Panc1 (cell line): ENCODE measurements around the gene SEMA6A. TPM values are rescaled to one million over a fixed set of nuclear protein-coding genes. Genes with fewer than 3 reads are reported as not detected.

Experiments
- ATAC-seq: fragments of 200-7000 bp; cut with Tn5 transposase; 2 replicates; pipeline ENCODE4 v1.9.1; 2020; ENCODE audit warnings: mild to moderate bottlenecking, moderate library complexity
- Bru-seq: library from RNA; stranded (reverse); fragments of 400-500 nt; gene quantifications from one replicate; lab custom pipeline; 2021; lab: Mats Ljungman, UMichigan
- BruChase-seq, 2 experiments: library from RNA; stranded (reverse); fragments of 400-500 nt; gene quantifications; one replicate each; lab custom pipeline; 2021; lab: Mats Ljungman, UMichigan
- BruUV-seq: library from RNA; stranded (reverse); fragments of 400-500 nt; replicated peaks from 2 replicates; lab custom pipeline; 2021; lab: Mats Ljungman, UMichigan
- CTCF ChIA-PET: fragments of 300-600 bp; sonication (Branson Sonifier 250); formaldehyde crosslinking; loops from one replicate; lab custom pipeline; 2022; ENCODE audit warnings: antibody characterized with exemption; lab: Charles Lee
- POLR2A ChIA-PET: fragments of 300-600 bp; sonication (Branson Sonifier 250); formaldehyde crosslinking; loops from one replicate; lab custom pipeline; 2022; ENCODE audit warnings: antibody characterized with exemption; lab: Charles Lee
- DNase-seq: peaks from one replicate; pipeline ENCODE4 v3.0.0-alpha.2; 2010; ENCODE audit warnings: low read depth, low spot score
- H3K27ac ChIP-seq: 2 replicates; pipeline ENCODE4 v1.5.1; 2011; ENCODE audit warnings: mild to moderate bottlenecking, low read length, inconsistent platforms
- H3K27me3 ChIP-seq: fragments of 200-500 bp; sonication (Bioruptor generic); 2 replicates; pipeline ENCODE4 v1.6.0; 2014; ENCODE audit warnings: low read length, inconsistent platforms; ENCODE audit not compliant: control insufficient read depth, insufficient read depth
- H3K36me3 ChIP-seq: fragments of 200-500 bp; sonication (Bioruptor generic); 2 replicates; pipeline ENCODE4 v1.5.1; 2014; ENCODE audit warnings: inconsistent platforms, mild to moderate bottlenecking, low read length, moderate library complexity; ENCODE audit not compliant: control insufficient read depth, insufficient read depth
- H3K4me1 ChIP-seq: 2 replicates; pipeline ENCODE4 v1.5.1; 2011; ENCODE audit warnings: inconsistent platforms, mild to moderate bottlenecking, low read length, moderate library complexity; ENCODE audit not compliant: control insufficient read depth, insufficient read depth
- H3K4me3 ChIP-seq, 2 experiments: 2 replicates each; pipeline ENCODE4 v1.5.1; 2011 to 2012; ENCODE audit warnings: low read depth in 2 of 2, low read length in 2 of 2, mild to moderate bottlenecking in 2 of 2, inconsistent platforms in 1 of 2, moderate library complexity in 1 of 2
- H3K9me3 ChIP-seq: fragments of 200-500 bp; sonication (Bioruptor generic); 2 replicates; pipeline ENCODE4 v1.5.1; 2014; ENCODE audit warnings: low read depth, mild to moderate bottlenecking, inconsistent platforms, low read length, moderate library complexity; ENCODE audit not compliant: control insufficient read depth, insufficient read depth
- CTCF ChIP-seq: fragments of 450-650 bp; IDR thresholded peaks from 2 replicates; pipeline ENCODE4 v1.5.1; 2017; ENCODE audit warnings: mild to moderate bottlenecking
- POLR2AphosphoS5 ChIP-seq: IDR thresholded peaks from 2 replicates; pipeline ENCODE4 v1.6.1; 2012; ENCODE audit warnings: mild to moderate bottlenecking, low read depth, low read length, moderate library complexity
- REST ChIP-seq, 2 experiments: IDR thresholded peaks; 2 replicates each; pipeline ENCODE4 v1.6.1; 2011 to 2012; ENCODE audit warnings: low read depth in 2 of 2, control low read depth in 1 of 2, low read length in 1 of 2, mild to moderate bottlenecking in 1 of 2, moderate library complexity in 1 of 2; ENCODE audit not compliant: insufficient read depth in 1 of 2
- SIN3A ChIP-seq: IDR thresholded peaks from 2 replicates; pipeline ENCODE4 v1.6.1; 2012; ENCODE audit warnings: low read depth, mild to moderate bottlenecking, low read length, moderate library complexity, borderline replicate concordance; ENCODE audit not compliant: insufficient read depth
- TCF7L2 ChIP-seq: IDR thresholded peaks from 2 replicates; pipeline ENCODE4 v1.6.1; 2011; ENCODE audit warnings: mild to moderate bottlenecking, low read depth, low read length, inconsistent platforms
- in situ Hi-C: cut with HindIII; loops from 2 replicates; pipeline ENCODE4 v1.10.0; 2016; ENCODE audit warnings: low sequenced_read_pairs, low pct_unique_long_range_greater_than_20kb
- intact Hi-C: fragments of 100-400 bp; cut with micrococcal nuclease; formaldehyde crosslinking; loops from one replicate; pipeline ENCODE4 v1.10.0; 2022; ENCODE audit not compliant: unreplicated experiment
- long read RNA-seq: library from polyadenylated mRNA; unstranded; transcript quantifications from one replicate; pipeline ENCODE4 v2.0.0, GENCODE V29; 2021; ENCODE audit not compliant: unreplicated experiment
- polyA plus RNA-seq: library from polyadenylated mRNA; unstranded; fragments of >200 nt; gene quantifications from one replicate; pipeline ENCODE4 v1.2.1, GENCODE V29; 2012; ENCODE audit warnings: missing spikeins; ENCODE audit not compliant: insufficient read length
- total RNA-seq: library from RNA; stranded (reverse); gene quantifications from one replicate; pipeline ENCODE4 v1.2.1, GENCODE V29; 2021; ENCODE audit not compliant: unreplicated experiment

Gene SEMA6A
- total RNA-seq (0.54 TPM), Bru-seq, nascent RNA (percentile 18 among the genes with signal in this experiment), BruChase-seq, experiment 1, labeled RNA remaining after a 2-hour chase (percentile 13 among the genes with signal in this experiment), BruChase-seq, experiment 2, labeled RNA remaining after a 6-hour chase (percentile 16 among the genes with signal in this experiment)
- polyA plus RNA-seq, result 1.2 TPM
- long read RNA-seq, partial matches to known transcripts, result 0 of 1 reads
- long read RNA-seq, other reads (novel, unspliced or antisense), result 1 of 1 reads

GRCh38 chr5:116574367-116575325, at the start of gene SEMA6A:
Gene SEMA6A (minus strand): TSS chr5:116574823. CDS start chr5:116504944, 69,879 bp downstream.
- Histone ChIP-seq H3K9me3 (no peaks in the 10 kb centered on the region), H3K4me1 (peaks cover 23% of the 10 kb centered on the region), H3K36me3 (no peaks in the 10 kb centered on the region), H3K4me3 (peak within 1 kb of the TSS; percentile 27 to 60), H3K27ac (no peak within 1 kb of the TSS), H3K27me3 (peaks cover 49% of the 10 kb centered on the region)
- ChIA-PET CTCF (no interaction called here), POLR2A (interaction anchor here (0.6 kb wide), 1 partner anchor 998 kb away, joined by 3 read pairs; no protein-coding TSS in a partner anchor)
- peak; percentile 83 for ATAC-seq
- no TSS peak for BruUV-seq
- TF ChIP-seq POLR2AphosphoS5 (no peak), TCF7L2 (peak; percentile 40; the same call in 1 of the 2 replicates)
- DNase-seq, result no peak
- intact Hi-C loops (loop anchor here (5.0 kb wide), 1 partner anchor 373 kb away; no protein-coding TSS in a partner anchor), in situ Hi-C loops (no loop called here)

GRCh38 chr5:116622375-116623050, 47.9 kb upstream of the SEMA6A start:
- intact Hi-C loops (no loop called here), in situ Hi-C loops (no loop called here)
- ChIA-PET POLR2A (no interaction called here), CTCF (no interaction called here)
- H3K27ac ChIP-seq, result no peak overlapping the region
- no peaks in the 10 kb centered on the region for H3K9me3 ChIP-seq
- ATAC-seq, result no peak
- H3K4me3 ChIP-seq, result no peak overlapping the region
- no peaks in the 10 kb centered on the region for H3K4me1 ChIP-seq
- BruUV-seq, result no TSS peak
- no peaks in the 10 kb centered on the region for H3K27me3 ChIP-seq
- no peak for DNase-seq
- no peak for TF ChIP-seq CTCF
- TF ChIP-seq TCF7L2, result no peak
- TF ChIP-seq POLR2AphosphoS5, result no peak
- no peak for TF ChIP-seq SIN3A
- no peak for TF ChIP-seq REST (IDR thresholded peaks at IDR 0.05; ENCODE audit: insufficient read depth in 1 of 2, low read depth in 2 of 2, low read length in 1 of 2)
- no peaks in the 10 kb centered on the region for H3K36me3 ChIP-seq
